Peyer's patch (tissue), 4 donors: Measurements from ENCODE around the gene SNRNP200.

ENCODE experiments used
- POLR2A ChIP-seq, 2 donors: fragments of 450-650 bp; IDR thresholded peaks; one replicate each; pipeline ENCODE4 v1.5.1; 2017; ENCODE audit warnings: antibody characterized with exemption in 2 of 2, mild to moderate bottlenecking in 2 of 2, moderate library complexity in 2 of 2
- TF ChIP-seq, protein P1 (sequence below), 6 experiments: fragments of 450-650 bp in 4 of 6; fragments of 200-600 bp in 2 of 6; sonication (generic) in 1 of 6; IDR thresholded peaks; one replicate each; pipeline ENCODE4 v1.5.1; 2017 to 2019; ENCODE audit warnings: antibody characterized with exemption in 6 of 6, mild to moderate bottlenecking in 3 of 6, moderate library complexity in 1 of 6

DNA sequence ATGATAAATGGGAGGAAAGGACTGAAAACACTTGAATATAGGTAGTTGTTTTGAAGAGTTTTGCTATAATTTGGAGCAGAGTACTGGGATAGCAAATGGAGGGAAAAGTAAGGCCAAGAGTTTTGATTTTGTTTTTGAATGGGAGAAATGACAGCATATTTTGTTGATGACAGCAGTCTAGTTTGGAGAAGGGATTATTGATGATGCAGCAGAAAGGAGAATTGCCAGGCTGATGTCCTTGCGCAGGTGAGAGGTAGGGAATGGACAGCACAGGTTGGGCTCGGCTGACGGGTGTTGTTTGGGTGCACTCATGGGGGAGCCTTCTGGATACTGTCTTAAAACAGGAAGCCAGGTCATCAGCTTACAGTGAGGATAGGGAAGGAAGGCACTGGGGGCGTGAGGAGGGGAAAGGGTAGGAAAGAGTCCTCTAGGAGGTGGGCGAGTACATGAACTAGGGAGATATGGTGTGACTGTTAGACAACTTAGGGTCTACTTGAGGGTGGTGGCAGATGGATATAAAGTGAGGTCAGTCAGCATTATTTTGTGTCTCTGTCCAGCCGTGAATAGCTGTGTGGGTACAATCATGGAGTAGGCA, 40.6 kb upstream of the SNRNP200 start:
- TF ChIP-seq, protein P1, sequence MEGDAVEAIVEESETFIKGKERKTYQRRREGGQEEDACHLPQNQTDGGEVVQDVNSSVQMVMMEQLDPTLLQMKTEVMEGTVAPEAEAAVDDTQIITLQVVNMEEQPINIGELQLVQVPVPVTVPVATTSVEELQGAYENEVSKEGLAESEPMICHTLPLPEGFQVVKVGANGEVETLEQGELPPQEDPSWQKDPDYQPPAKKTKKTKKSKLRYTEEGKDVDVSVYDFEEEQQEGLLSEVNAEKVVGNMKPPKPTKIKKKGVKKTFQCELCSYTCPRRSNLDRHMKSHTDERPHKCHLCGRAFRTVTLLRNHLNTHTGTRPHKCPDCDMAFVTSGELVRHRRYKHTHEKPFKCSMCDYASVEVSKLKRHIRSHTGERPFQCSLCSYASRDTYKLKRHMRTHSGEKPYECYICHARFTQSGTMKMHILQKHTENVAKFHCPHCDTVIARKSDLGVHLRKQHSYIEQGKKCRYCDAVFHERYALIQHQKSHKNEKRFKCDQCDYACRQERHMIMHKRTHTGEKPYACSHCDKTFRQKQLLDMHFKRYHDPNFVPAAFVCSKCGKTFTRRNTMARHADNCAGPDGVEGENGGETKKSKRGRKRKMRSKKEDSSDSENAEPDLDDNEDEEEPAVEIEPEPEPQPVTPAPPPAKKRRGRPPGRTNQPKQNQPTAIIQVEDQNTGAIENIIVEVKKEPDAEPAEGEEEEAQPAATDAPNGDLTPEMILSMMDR (IDR thresholded peaks at IDR 0.05): no peak
- TF ChIP-seq POLR2A (IDR thresholded peaks at IDR 0.05): no peak
